Measurements from ENCODE around the gene KCNA2.

Gene KCNA2

DNA sequence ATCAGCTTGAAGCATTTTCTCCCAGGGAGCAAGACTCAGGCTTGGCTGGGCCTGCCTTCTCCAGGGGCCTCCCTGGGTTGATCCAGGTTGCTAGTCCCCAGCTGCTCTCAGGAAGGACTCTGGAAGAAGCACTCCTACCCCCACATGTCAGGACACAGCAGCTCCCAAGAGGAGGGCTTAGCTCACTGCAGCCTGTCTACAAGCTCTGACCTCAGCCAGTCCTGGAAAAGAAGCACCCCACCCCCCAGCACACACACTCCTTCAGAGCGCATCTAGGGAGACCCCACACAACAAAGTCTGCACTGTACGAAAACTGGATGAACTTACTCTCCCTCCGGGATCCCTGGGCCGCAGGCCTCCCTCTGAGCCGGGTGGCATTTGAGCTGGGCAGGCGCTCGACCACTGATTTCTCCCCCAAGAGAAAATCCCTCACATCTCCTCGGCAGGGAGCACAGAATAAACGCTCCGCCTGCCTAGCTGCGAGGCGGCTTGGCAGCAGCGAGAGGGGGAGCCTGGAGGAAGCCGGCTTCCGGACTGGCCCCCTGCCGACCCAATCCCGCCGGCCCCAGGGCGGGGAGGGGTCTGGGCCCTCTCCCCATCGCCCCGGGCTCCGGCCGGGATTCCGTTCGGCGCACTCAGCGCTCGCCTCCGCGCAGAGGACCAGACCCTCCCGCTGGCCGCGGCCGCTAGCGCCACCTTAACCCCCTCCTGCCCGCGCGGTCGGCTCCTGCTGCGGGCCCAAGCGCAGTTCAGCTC lies at the start of gene KCNA2:
Gene KCNA2, minus strand, starts transcription at position 458 of the 756 bp plus-strand sequence. CDS start 1,576 bp downstream, outside the sequence.
- DNase-seq (ENCODE audit: low spot score): peak; percentile 86

DNA sequence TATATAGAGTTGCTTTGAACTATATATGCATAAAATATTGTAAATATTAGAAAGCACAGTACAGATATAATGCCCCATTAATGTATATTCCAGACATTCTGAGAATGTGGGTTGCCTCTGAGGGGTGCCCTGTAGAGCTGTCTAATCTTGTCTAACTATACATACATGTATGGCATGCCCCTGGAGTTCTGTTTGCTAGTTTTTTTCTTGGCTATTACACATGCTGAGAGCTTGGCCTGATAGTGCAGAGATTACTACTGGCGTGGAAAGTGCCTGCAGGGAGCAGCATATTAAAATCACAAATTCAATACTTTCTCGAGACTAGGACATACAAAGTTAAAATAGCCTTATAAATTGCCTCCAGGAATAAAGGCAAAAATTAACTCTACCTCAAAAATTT lies 44.5 kb upstream of the KCNA2 start:
- no peak for DNase-seq (ENCODE audit: low spot score)

DNA sequence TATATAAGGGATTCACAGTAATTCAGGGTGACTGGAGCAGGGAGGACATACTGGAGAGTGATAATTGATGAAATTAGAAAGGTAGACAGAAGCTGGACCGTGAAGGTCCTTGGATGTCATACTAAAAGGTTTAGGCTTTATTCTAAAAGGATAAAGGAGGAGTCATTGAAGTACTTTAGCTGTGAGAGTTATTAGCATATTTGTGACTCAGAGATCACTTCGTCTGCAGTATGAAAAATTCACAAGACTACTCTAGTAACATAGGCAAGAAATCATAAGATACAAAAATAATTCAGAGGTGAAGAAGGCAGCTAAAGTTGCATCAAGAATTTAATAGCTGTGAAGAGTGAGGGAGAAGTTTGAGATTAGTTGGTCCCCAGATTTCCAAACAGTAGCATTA lies 42.3 kb upstream of the KCNA2 start:
- DNase-seq (ENCODE audit: low spot score): no peak

DNA sequence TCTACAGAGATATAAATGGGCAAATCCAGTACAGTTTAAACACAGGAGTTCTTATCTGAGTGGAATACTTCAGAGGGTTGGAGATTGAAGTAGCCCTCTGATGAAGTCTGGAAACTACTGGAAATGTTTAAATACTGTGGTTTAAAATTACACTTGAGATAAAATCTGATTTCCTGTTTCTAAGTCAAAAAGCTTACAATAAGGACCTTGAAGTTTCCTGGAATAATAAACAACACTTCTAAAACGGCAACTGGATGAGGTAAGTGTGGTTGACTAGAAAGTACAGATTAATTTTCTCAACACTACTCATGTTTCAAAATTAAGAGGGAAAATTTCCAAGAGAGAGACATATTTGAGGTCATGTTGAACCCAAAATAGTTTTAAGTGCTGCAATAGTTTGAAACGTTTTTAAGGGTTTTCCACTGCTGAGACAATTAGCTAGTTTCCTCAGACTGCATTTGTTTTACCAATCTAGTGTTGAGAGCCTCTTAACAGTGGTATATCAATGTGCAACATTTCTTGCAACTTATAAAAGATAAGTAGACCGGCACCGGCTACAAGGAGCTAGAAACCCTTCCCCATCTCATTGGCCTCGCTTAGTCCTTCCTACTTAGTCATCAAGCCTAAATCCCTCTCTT lies 41.2 kb upstream of the KCNA2 start:
- DNase-seq (ENCODE audit: low spot score): no peak

DNA sequence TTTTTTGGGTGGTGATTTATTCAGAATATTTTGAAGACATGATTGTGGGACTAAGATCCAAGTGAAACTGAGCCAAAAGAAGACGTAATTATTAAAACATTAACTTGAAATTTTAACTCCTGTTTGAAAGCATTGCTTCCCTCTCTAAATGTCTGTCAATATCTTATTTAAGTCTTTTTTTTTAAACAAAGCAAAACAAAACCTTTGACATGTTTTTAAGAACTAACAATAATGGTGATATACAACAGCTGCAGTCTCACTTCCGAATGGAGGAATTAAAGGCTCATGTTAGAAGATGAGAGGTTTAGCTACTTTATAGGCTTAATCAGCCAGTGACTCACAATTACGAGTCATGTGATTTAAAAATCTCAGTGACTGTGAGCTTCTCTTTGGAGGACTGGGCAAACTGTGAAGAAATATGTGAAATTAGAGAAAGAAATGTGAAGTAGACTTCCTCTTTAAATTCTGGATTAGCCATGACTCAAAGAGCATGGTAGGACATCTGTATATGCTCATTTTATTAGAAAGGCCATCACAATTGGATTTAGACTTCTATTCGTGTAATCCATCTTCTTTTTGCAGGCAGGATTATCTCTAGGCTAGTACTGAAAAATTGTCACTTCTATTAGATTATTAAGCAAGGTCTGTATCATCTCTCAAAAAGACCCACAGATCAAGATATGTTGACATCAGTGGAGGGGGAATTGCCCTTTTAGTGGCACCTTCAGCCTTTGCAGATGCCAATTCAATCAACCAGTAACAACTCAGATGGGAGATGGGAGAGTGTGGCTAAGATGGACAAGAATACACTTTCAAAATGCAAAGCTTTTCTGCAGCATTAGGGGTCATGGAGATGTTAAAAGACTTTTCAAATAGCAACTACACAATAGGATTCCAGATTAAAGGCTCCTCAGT lies 39.9 kb upstream of the KCNA2 start:
- no peak for DNase-seq (ENCODE audit: low spot score)

GRCh38 chr1:110645211-110645610 lies 39.1 kb upstream of the KCNA2 start:
- no peak for DNase-seq (ENCODE audit: low spot score)

GRCh38 chr1:110643879-110644472 lies 37.8 kb upstream of the KCNA2 start:
- no peak for DNase-seq (ENCODE audit: low spot score)

DNA sequence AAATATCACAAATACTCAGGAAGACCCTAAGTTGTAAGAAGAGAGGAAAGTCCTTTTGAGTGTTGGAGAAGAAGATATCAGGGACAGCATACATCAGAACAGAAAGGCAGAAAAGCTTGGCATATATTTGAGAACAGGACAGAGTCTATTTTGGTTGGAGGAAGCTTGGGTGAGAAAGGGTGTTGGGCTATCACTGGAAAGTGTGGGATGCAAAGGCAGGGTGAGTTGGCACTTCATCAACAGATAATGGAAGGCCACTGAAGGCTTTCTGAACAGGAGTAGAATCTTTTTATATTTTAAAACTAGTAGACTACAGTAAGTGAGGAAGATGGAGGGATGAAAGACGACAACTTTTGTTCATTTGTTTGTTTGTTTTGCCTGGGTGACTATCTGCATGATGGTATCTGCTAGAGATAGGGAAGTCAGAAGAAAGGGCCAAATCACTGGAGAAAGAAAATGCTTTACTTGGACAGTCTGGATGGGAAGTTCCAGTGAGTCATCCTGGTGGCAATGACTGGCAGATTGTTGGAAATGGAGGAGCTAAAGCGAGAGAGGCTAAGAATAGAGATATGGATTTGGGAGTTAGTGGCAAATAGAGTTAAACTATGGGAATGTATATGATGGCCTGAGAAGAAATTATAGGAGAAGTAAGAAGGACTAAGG lies 33.7 kb upstream of the KCNA2 start:
- no peak for DNase-seq (ENCODE audit: low spot score)

- peak; percentile 77 for DNase-seq (ENCODE audit: low spot score)
Observed at GRCh38 chr1:110638556-110638955, 32.4 kb upstream of the KCNA2 start.

DNA sequence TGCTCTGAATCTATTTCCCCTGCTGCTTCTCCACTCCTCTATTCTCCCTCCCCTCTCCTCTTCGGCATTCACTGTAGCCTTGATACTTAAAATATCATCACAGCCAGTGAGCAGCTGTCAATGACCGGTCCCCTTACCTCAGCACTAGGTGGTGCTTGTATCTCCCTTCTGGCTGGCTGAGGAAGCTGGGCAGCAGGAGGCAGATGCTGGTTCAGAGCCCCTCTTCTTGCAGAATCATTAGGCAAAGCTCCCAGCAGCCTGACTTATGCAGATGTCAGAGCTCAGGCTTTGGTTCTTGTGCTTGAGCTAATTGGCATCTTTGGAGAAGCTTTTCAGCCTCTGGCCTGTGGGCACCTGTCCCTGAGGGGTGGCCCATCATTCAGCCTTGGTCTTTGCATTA lies 31.9 kb upstream of the KCNA2 start:
- no peak for DNase-seq (ENCODE audit: low spot score)

DNA sequence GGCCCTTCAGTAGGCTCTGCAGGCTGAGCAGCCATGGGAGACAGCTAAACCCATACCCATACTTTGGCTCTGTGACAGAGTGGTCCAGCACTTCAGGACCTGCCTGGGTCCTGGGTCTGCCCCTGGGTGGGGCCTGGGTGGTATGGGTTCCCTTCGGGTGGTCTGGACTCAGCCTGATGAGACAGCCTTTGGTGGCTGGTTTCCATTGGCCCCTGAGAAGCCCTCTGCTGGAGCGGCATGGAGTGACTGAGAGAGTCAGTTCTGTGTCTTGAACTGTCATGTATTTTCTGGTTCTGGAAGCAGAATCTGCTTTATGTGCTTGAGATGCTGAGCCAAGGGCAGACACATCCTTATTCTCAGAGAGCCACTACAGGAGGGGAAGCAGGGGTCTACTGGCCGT lies 31.3 kb upstream of the KCNA2 start:
- DNase-seq (ENCODE audit: low spot score): no peak

GRCh38 chr1:110636149-110636935 lies 30.2 kb upstream of the KCNA2 start:
- peak; percentile 47 for DNase-seq (ENCODE audit: low spot score)

DNA sequence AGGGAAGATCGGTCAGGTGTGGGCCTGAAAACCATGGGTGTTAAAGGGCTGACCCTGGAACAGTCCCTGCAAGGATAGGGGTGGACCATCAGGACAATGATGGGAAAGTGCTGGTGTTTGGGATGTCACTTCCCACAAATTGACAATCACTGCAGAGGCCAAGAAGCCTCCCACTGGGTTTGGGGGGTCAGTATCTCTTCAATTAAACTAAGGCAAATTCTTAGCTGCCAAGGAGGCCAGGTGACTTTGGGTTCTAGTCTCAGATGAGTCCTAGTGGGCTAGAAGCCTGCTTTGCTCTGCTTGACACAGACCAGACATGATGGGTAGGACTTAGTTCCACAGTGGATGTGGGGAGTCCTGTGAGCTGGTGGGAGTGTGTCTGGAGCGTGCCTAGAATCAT lies 29.3 kb upstream of the KCNA2 start:
- no peak for DNase-seq (ENCODE audit: low spot score)

DNA sequence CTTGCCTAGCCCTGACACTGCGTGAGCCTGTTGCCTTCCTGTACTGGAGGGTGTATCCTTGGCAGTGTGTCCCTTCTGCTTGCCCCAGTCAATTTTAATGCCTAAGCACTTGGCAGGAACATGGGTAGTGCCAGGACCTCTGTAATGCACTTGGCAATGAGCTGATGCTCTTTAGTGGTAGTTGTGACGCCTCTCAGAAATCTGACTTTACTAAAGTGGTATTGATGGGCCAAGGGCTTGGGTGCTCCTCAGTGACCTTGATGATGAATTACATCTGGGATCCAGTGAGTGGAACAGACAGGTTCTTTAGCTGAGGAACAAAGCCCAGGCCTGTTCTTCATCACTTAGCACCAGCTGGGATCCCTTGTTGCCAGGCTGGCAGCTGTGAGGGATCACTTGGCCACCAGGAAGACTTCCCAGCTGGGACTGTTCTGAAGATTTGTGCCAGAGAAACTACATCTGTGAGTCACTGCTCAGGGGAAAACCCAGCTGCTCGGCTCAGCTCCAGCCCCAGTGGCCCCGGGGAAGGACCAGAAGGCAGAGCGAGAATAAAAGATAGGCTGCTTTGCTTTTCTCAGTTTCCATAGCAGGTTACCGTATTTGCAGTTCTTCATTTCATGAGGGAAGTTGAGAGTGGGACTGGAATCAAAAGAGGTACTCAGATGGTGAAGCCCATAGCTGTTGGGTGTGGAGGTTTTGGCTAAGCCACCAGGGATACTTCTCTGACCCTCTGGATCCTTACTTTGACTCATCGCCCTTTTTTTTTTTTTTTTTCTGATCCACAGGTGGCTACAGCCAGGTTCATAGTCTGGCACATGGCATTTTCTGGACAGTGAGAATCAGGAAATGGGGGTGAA lies 28.5 kb upstream of the KCNA2 start:
- DNase-seq (ENCODE audit: low spot score): peak; percentile 39

DNA sequence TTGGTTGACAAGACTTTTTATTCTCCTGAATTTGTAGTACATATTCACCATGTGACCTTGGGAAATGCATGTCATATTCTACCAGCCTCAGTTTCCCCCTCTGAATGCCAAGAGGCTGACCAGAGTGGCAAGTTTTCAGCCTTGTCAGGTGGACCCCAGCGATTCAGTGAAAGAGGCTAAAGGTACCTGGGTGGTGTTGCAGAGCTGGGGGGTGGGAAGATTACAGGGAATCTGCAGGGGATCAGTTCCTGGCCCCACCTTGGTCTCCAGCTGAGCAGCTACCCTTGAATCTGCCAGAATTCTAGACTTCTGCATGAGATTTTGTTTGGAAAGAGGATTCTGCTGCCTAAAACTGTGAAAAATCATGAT lies 27.9 kb upstream of the KCNA2 start:
- DNase-seq (ENCODE audit: low spot score): no peak

DNA sequence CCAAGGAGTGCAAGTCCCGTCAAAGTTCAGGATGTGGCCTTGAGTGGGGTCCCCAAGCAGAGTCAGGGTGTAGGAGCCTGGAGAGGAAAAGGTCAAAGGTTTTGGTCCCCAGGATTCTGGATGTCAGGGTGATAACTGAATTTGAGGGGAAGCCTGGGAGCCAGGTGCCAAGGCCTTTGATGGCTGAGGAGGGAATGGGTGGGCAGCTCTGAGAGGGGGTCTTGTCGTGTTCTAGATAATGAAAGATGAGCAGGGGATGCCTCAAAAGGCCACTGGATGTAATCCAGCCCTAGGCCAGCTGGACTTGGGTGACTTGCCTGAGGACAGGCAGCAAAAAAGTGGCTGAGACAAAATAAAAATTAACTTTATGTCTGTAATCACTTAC lies 27.5 kb upstream of the KCNA2 start:
- DNase-seq (ENCODE audit: low spot score): no peak

GRCh38 chr1:110631836-110632620 lies 25.9 kb upstream of the KCNA2 start:
- no peak for DNase-seq (ENCODE audit: low spot score)

- DNase-seq (ENCODE audit: low spot score): no peak
Observed at GRCh38 chr1:110630839-110631663, 24.9 kb upstream of the KCNA2 start.
